ENCODE measurements around the gene HIBCH. TPM values are rescaled to one million over a fixed set of nuclear protein-coding genes. Genes with fewer than 3 reads are reported as not detected.

HIBCH gene, protein sequence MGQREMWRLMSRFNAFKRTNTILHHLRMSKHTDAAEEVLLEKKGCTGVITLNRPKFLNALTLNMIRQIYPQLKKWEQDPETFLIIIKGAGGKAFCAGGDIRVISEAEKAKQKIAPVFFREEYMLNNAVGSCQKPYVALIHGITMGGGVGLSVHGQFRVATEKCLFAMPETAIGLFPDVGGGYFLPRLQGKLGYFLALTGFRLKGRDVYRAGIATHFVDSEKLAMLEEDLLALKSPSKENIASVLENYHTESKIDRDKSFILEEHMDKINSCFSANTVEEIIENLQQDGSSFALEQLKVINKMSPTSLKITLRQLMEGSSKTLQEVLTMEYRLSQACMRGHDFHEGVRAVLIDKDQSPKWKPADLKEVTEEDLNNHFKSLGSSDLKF
- total RNA-seq: 9.8 and 15.1 TPM in 2 replicates

DNA sequence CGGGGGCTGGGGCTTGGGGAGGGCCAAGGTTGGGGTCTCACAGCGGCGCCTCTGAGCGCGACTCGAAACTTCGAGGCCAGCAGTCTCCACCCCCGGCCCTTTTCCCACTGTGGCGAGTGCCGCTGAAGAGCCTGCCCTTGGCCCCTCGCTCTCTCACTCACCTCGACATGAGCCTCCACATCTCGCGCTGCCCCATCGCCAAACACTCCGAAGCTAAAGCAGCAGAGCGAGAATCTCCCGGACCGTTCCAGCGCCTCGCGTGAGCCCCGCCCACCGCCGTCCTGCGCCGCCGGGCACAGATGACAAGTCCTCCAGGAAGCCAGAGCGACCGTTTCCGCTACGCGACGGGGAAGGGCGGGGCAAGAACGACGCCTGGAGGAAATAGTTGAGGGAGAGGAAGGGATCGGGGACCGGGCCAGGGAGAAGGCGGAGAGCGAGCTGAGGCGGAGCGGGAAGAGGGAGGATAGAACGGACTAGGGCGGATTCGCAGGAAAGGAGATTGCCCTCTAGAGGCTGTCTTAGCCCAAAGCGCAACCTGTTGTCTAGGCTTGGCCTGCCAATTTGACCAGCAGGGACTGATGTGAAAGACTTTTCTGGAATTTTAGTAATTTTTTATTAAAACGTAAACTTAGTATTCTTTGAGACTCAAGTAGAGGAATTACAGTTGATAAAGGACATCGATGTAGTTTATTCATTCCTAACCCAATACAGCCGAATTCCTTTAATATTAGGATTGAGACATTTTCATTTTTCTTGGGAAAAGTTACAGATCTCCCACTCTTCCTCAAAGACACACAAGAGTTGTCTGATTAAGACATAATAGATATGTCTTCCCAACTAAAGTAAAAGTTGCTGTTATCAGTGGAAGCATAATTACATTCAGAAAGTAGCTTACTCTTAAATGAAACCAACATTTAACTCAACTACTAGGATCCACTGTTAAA is at the start of gene HIBCH:
TSS of gene HIBCH (minus strand) at position 272 of the 944 bp plus-strand sequence. CDS start at position 196, 76 bp downstream.

DNA sequence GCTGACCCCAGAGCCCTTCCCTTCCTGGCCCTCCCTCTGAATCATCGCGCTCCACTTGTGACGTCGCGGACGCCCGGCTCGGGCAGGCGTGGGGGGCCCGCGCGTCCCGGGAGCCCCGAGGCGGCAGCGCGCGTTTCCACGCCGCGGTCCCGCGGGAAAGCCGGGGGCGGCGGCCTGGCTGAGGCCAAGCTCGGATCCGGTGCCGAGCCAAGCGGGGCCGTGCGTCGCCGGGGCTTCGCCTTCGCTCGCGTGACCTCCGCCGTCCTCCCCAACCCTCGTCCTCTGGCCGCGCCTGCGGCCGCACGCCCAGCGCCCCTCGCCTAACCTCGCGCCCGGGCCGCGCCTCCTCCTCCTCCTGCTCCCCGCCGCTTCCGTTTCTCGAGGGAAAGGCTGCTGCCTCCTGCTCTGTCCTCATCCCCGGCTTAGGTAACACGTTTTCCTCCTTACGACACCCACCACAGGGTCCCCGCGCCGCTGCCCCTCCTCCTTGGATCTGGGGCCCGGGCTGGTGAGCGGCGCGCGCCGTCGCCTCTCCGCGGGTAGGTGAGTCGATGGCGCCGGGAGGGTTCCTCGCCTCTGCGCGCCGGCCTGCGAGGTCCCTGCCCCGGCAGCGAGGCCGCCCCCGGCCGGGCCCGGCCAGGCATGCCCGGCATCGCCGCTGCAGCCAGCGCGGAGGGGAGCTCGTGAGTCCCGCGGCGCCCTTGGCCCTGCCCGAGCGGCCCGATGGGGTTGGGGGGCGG is 24.1 kb upstream of the HIBCH start, which contains the start of gene INPP1:
TSS of gene INPP1 (plus strand) at position 54 of the 740 bp plus-strand sequence. CDS start 16,514 bp downstream, outside the sequence.

Other genes starting within 250 kb of the HIBCH start
- 10.7 and 15.8 TPM in 2 replicates for gene INPP1, start 23.8 kb upstream of the HIBCH start, total RNA-seq
- 5.1 and 5.7 TPM in 2 replicates for gene MFSD6, start 88.5 kb upstream of the HIBCH start, total RNA-seq
- gene NEMP2, start 214.9 kb upstream of the HIBCH start, total RNA-seq: 3.7 and 4.0 TPM in 2 replicates

All from subcutaneous preadipocyte (primary cell).